Dedifferentiated amniotic fluid mesenchymal stem cell (primary cell): ENCODE data around the gene SEC24C.
"Not testable (repeated sequence)": the region's sequence is repeated elsewhere in the genome, so short reads cannot be mapped to it uniquely, and the experiment has no call there.

ENCODE experiments used
- DNase-seq: peaks from one replicate; pipeline ENCODE4 v3.0.0-alpha.2; 2016; ENCODE audit errors: extremely low spot score

Gene SEC24C

GRCh38 chr10:73732426-73732825 lies 11.7 kb upstream of the SEC24C start:
- DNase-seq, result no peak

GRCh38 chr10:73732931-73733623 lies 11.1 kb upstream of the SEC24C start:
- no peak for DNase-seq

- DNase-seq, result no peak
These were observed 10.0 kb upstream of the SEC24C start for GRCh38 chr10:73734028-73734720.

GRCh38 chr10:73734796-73735305 lies 9.3 kb upstream of the SEC24C start:
- no peak for DNase-seq

GRCh38 chr10:73740501-73741254 lies 3.5 kb upstream of the SEC24C start:
- not testable (repeated sequence) for DNase-seq

GRCh38 chr10:73742454-73742734 lies 1.8 kb upstream of the SEC24C start:
- no peak for DNase-seq

- no peak for DNase-seq
These were observed 756 bp upstream of the SEC24C start for GRCh38 chr10:73743327-73743904.

GRCh38 chr10:73744664-73744975 lies 448 bp downstream of the SEC24C start:
- DNase-seq, result peak; percentile 71

- no peak for DNase-seq
These were observed 2.5 kb downstream of the SEC24C start for GRCh38 chr10:73746721-73747120.

GRCh38 chr10:73750819-73751218 lies 6.6 kb downstream of the SEC24C start:
- DNase-seq, result no peak

GRCh38 chr10:73756183-73756582 lies 12.0 kb downstream of the SEC24C start:
- no peak for DNase-seq

- no peak for DNase-seq
These were observed 14.7 kb downstream of the SEC24C start for GRCh38 chr10:73758704-73759511.

GRCh38 chr10:73759512-73760115 lies 15.4 kb downstream of the SEC24C start:
- DNase-seq, result no peak

- no peak for DNase-seq
These were observed 17.6 kb downstream of the SEC24C start for GRCh38 chr10:73761781-73762180.

GRCh38 chr10:73762915-73763314 lies 18.7 kb downstream of the SEC24C start:
- no peak for DNase-seq

GRCh38 chr10:73763343-73763742 lies 19.2 kb downstream of the SEC24C start:
- no peak for DNase-seq

GRCh38 chr10:73765066-73765465 lies 20.9 kb downstream of the SEC24C start:
- no peak for DNase-seq

GRCh38 chr10:73768881-73769280 lies 24.7 kb downstream of the SEC24C start:
- no peak for DNase-seq

GRCh38 chr10:73769396-73769795 lies 25.2 kb downstream of the SEC24C start:
- no peak for DNase-seq

GRCh38 chr10:73771722-73772280 lies 27.6 kb downstream of the SEC24C start:
- DNase-seq, result no peak
